NB4 (cell line): Measurements from ENCODE around the gene KRCC1.
"Not testable (repeated sequence)": the region's sequence is repeated elsewhere in the genome, so short reads cannot be mapped to it uniquely, and the experiment has no call there.

Experiments
- DNase-seq: peaks from one replicate; pipeline ENCODE4 v3.0.0; 2010; ENCODE audit warnings: low read depth
- H3K4me3 ChIP-seq: one replicate; pipeline ENCODE4 v1.5.1; 2011; ENCODE audit warnings: mild to moderate bottlenecking, low read depth, low read length, moderate library complexity

The KRCC1 gene

GRCh38 chr2:87981182-87981581 is 74.4 kb downstream of the KRCC1 start:
- not testable (repeated sequence) for DNase-seq, H3K4me3 ChIP-seq
